GOT3 (cell line): ENCODE results near the gene ZBTB7C.

ENCODE experiments used
- DNase-seq: peaks from one replicate; lab custom pipeline; 2025; ENCODE audit warnings: mixed read lengths; lab: John Stamatoyannopoulos, UW

Gene ZBTB7C

DNA sequence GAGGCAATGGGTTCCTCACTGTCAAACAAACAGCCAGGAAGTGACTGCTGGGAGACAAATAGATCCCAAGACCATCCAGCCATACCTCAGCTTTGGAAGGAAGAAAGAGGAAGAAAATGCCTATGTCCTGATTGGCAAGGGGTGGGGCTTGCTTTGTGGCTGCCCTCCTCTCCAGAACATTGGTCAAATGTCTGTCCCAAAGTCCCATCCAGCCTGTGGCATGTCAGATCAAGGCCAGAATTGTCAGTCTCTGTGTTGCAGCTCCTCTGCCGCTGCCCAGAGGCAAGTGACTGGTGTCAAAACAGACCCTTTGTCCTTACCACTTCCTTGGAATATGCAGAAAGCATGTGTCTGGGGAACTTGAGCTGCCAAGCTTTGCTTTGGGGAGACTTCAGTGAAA lies 415.8 kb downstream of the ZBTB7C start:
- no peak for DNase-seq

DNA sequence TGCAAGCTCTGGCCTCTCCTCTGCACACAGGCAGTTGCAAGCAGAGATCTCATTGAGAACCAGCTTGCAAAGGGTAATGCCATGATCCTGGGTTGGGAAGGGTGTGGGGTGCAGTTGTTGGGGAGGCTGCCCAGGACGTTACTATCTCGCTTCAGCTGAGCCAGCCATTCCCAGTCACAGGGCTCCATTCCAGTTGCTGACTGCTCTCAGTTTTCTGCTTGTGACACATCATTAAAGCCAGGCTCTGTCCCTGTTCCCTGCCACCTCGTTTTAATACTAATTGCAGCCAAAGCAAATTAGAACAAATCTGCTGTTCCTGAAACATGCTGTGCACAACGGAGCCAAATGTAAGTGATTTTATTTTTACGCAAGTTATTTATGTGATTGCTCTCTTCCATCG lies 416.2 kb downstream of the ZBTB7C start:
- no peak for DNase-seq

DNA sequence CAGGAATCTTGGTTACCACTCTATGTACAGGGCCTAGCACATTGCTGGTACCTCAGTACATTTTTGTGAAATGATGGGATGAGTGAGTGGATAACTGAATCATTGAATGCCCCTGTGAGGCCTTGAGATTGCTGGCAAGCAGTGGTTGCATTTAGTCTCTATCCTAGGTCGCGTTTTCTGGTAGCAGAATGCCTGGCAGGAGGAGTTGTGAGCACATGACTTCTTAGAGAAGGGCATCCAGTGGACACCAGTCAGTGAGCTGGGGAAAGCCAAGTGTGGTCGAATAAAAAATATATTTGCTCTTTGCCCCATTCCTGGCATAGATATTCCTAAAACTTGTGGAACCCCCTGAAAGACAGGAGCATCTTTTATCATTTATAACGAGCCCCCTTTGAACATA lies 416.9 kb downstream of the ZBTB7C start:
- no peak for DNase-seq

DNA sequence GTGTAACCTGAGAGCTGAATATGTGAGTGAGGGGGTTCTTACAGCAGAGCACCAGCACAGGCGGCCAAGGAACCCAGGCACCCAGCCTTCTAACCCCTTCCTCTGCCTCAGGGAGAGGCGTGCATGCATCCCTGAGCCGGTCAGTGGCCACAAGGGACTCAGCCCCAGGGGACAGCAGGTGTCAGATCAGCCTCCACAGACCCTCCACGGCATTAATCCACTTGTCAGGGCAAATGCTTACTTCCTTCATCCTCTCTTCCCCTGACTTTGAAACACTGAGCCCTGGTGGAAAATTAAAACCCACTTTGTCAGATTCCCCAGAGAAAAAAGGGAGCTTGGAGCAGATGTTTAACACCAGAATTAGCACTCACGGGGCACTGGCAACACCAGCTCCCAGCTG lies 418.2 kb downstream of the ZBTB7C start:
- DNase-seq: no peak

DNA sequence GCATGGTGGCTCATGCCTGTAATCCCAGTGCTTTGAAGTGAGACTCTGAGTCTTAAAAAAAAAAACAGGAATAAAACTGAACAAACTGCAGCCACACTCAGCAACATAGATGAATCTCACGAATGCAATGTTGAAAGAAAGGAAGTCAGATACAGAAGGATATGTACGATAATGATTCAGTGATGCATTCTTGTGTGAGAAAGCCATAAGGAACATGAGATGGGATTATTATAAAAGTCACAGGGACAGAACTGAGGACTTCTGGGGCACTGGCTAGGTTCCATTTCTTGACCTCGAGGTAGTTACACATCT lies 421.8 kb downstream of the ZBTB7C start:
- DNase-seq: no peak

DNA sequence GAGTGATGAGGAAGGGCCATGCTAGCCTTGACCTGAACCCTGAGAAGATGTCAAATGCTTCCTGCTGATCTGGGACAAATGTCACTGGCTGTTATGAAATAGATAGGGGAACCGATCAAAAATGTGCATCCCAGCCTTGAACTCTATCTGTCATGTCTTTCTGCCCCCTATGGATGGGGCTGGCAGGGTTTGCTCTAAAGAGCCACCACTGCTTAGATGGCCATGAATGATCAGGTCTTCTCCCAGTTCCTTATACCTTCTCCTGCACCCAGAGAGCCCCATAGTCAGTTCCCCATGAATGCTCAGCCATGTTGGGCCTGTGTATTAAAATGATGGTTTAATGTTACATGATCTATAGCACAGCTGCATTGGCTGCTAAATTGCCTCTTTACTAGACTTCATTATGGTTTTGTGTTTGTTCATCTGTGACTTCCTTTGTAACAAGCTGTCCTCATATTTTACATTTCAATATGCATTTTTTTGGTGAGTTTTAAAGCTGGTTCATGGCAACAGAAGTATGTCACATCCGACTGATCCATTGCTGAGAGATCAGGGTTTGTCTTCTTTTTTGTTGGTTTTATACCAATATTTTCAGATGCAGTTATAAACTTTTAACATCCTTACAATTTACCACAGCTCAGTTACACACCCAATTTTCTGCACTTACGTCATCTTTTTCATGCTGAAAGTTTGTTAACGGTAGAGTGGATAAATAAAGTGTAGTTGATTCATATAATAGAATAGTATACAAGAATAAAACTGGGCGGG lies 422.4 kb downstream of the ZBTB7C start:
- no peak for DNase-seq

DNA sequence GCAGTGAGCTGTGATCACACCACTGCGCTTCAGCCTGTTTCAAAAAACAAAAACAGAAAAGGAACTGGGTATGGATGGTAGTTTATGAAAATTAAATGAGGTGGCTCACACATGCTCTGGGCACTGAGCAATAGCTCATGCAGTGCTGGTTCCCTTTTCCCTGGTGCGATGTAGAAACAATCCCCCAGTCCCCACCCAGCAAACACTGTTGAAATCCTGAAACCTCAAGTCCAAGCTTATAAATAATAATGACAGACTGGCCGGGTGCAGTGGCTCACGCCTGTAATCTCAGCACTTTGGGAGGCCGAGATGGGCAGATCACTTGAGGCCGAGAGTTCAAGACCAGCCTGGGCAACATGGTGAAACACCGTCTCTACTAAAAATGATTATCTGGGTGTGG lies 423.3 kb downstream of the ZBTB7C start:
- no peak for DNase-seq

DNA sequence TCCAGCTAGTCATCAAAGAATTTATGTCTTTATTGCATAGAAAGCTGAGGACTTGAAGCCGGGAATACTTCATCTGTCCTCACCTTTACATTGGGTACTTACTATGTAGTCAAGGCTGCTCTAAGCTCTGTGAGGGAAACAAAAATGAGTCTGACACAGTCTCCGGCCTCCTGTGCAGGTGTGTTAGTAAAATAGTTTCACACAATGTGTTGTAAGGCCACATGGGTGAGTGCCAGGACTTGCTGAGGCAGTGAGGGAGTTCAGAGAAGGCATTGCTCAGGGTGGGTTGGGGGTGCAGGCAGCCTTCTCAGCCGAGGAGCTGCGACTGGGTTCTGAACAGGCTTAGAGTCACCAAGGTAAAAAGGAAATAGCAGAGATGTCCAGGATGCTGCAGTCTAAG lies 424.2 kb downstream of the ZBTB7C start:
- no peak for DNase-seq

DNA sequence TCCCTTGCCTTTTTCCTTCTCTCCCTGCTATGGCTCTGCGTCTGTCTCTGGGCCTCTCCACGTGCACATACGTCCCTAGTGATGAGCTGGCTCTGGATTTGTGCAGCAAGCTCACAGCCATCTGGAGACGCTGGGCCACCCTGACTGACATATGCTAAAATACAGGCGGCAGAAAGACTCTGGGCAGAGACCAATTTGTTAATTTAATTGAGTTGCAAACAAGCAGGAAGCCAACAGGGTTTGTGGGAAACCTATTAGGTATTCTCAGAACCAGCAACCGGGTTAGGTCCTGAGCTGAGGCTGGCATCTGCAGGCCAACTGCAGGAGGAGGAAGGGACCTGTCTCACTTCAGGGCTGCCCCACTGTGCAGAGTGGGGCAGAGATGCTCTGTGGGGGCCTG lies 425.2 kb downstream of the ZBTB7C start:
- no peak for DNase-seq

DNA sequence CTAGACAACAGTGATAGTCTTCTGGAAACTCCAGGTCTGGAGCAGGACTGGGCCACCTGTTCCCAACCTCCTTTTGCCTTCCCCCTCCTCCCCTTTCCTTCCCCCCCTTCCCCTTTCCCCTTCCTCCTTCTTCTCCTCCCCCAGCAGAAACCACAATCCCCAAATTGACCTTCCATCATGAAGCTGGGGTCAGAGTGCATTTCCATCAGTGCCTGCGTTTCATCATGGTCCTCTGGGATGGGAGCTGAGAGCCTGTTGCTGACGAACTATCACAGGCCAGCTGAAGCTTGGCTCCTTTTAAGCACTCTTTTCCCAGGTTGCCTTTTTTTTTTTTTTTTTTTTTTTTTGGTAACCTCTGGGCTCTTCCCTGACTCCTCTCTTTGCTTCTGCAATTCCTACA lies 426.1 kb downstream of the ZBTB7C start:
- DNase-seq: no peak

DNA sequence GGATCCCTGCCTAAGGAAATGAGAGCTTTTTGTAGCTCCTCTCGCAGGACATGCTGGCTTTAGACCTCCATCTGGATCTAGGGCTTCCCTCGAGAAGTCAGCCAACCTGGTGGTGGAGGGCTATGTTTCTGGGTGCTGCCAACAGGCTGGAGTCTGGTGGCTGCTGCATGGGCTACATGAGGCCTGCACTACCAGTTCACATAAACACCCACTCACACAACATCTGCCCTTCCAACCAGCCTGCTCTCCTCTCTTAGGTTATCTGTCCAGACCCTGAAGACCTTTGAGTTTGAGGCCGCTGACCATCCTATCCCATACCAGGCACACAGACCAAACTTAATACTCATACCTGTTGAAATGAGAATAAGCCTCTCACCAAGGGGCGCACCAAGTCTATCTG lies 427.4 kb downstream of the ZBTB7C start:
- DNase-seq: no peak

DNA sequence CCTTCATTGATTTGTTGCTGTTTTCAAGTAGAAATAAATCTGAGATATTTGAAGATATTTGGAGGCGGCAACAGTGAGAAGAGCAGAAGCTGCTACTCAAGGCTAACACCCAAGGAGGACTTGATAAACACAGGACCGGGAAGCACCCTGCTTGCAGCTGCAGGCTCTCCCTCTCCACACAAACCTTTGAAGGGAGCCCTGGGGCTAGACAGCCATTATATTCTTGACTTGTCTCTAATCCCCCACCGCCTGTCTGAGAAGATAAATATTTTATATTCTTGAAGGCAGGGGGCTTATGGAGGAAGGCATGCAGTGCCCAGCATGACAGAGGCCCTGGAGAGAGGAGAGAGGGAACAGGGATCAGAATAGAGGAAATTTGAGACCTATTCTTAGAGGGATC lies 427.9 kb downstream of the ZBTB7C start:
- DNase-seq: no peak

DNA sequence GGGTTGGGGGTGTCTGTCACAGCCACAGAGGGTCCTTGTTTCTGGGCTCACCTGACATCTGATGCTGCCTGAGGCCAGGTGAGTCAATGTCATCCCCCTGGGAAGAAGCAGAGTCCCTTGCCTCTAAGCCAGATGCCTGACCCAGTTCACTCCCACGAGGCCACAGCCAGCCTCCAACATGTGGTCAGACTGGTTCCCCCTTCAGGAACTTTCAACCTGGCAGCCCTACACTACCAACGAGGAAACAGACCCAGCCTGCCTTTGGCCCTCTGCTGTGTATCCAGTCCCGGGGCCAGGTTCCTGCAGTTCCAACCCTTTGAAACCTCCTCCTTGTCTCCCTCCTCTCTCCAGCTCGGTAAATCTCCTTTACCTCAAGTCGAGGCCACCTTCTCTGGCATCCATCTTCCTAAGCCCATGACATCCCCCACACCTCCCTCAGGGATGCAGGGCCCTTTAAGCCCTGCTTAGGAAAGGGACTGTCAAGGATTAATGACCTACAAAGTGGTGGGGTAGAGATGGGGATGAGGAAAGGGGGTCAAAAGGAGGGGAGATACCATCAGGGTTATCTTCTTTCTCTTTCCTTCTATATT lies 429.5 kb downstream of the ZBTB7C start:
- no peak for DNase-seq

DNA sequence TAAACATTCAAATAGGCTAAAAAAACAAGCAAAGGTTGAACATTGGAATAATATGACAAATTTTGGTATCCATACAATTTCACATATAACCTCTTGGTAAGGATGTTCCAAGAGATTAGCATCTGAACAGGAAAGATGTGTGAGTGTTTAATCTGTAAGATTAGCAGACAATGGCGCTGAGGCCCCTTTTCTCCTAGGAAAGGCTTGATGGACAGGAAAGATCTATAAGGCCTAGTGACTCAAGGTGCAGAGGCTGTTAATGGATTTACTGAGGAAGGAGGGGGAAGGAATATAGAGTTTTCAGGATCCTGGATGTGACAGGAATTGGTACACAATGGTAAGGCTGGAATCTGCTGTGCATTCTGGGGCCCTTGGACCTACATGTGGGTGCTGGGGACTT lies 430.6 kb downstream of the ZBTB7C start:
- no peak for DNase-seq

DNA sequence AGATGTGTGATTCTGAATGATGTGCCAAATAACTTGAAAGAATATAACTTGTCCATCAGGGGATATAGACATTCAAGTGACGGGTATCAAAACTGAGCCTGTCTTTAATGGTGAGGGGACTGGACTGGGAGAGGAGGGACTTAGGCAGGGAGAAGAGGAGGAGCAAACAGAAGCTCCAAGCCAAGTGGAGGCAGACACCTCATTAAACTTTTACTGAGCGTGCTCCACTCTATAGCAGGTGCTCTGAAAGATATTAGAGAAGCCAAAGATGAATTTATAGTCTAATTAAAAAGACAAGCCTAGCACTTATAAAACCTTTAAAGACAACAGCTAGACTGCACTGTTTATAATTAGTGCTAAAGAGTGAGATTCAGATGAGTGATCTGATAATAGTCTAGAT lies 431.0 kb downstream of the ZBTB7C start:
- no peak for DNase-seq
